ENCODE measurements around the gene TRMT5. TPM values are rescaled to one million over a fixed set of nuclear protein-coding genes. Genes with fewer than 3 reads are reported as not detected.
A peak's percentile ranks its signal among the peaks of the same experiment; 100 is the strongest.

TRMT5 gene
- total and polyA plus RNA-seq, 10 of the 15 experiments (the other 5 are each of a cell fraction or from before 2014, with no cell fraction given): 6.6 to 13.1 (median 9.4) TPM

DNA sequence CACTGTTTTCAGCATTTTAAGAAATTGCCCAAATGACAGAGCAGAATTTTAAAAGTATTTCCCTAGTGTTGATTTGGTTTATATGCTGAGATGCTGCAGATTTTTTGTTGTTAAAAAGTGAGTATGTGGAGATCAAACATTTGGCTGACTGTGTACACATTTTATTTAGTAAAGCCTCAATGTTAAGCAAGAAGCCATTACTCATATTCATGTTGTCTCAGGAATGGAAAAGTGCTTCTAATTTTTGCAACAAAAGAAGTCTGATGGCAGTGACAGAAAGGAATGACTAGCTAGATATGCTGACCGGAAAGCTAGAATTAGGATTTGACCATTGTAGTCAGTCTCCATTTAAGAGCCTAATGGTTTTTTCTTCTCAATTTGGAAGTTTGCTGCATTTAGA, 22.7 kb upstream of the TRMT5 start:
- H3K4me2 ChIP-seq (ENCODE audit: control insufficient read depth, insufficient read depth): no peak overlapping the region
- DNase-seq (ENCODE audit: low read depth, low spot score): no peak
- no peak for TF ChIP-seq NRF1 (conservative IDR thresholded peaks at IDR 0.05; ENCODE audit: low read depth, low read length)
- no peak for TF ChIP-seq HDAC6 (IDR thresholded peaks at IDR 0.05; ENCODE audit: unreplicated experiment)
- no peak for TF ChIP-seq ZSCAN29 (IDR thresholded peaks at IDR 0.05)
- TF ChIP-seq, protein P1, sequence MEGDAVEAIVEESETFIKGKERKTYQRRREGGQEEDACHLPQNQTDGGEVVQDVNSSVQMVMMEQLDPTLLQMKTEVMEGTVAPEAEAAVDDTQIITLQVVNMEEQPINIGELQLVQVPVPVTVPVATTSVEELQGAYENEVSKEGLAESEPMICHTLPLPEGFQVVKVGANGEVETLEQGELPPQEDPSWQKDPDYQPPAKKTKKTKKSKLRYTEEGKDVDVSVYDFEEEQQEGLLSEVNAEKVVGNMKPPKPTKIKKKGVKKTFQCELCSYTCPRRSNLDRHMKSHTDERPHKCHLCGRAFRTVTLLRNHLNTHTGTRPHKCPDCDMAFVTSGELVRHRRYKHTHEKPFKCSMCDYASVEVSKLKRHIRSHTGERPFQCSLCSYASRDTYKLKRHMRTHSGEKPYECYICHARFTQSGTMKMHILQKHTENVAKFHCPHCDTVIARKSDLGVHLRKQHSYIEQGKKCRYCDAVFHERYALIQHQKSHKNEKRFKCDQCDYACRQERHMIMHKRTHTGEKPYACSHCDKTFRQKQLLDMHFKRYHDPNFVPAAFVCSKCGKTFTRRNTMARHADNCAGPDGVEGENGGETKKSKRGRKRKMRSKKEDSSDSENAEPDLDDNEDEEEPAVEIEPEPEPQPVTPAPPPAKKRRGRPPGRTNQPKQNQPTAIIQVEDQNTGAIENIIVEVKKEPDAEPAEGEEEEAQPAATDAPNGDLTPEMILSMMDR (IDR thresholded peaks at IDR 0.05 in 2 of 3, conservative IDR thresholded peaks at IDR 0.05 in 1 of 3; ENCODE audit: control insufficient read depth in 2 of 3, extremely low read depth in 1 of 3, insufficient read depth in 1 of 3, low read depth in 3 of 3, low read length in 3 of 3): no peak
- no peak for TF ChIP-seq KLF5 (IDR thresholded peaks at IDR 0.05; ENCODE audit: partially characterized antibody)
- TF ChIP-seq ZNF622 (IDR thresholded peaks at IDR 0.05): no peak
- TF ChIP-seq ZBTB4 (CRISPR knock-in tag; IDR thresholded peaks at IDR 0.05): no peak
- no peak for TF ChIP-seq TARDBP (IDR thresholded peaks at IDR 0.05; ENCODE audit: borderline replicate concordance)
- TF ChIP-seq FOXM1 (IDR thresholded peaks at IDR 0.05; ENCODE audit: low read depth, low read length): no peak
- no peak for TF ChIP-seq HCFC1 (IDR thresholded peaks at IDR 0.05; ENCODE audit: low read length)
- no peak for TF ChIP-seq DPF2 (IDR thresholded peaks at IDR 0.05)
- TF ChIP-seq ZNF274 (IDR thresholded peaks at IDR 0.05; ENCODE audit: insufficient read depth, insufficient read length): no peak
- H4K20me1 ChIP-seq (ENCODE audit: control insufficient read depth, insufficient read depth): no peaks in the 10 kb centered on the region
- H2AFZ ChIP-seq (ENCODE audit: control insufficient read depth, low read depth, low read length): no peak overlapping the region
- H3K9me3 ChIP-seq (replicated peaks; ENCODE audit: control insufficient read depth, insufficient read depth, low read length): no peaks in the 10 kb centered on the region
- WGBS (ENCODE audit: insufficient coverage, insufficient replicate concordance, low lambda C conversion rate, missing lambda C conversion rate): 100% methylated on average over 1 of the region's 1 CpG
- no peaks in the 10 kb centered on the region for H3K79me2 ChIP-seq (ENCODE audit: control insufficient read depth, insufficient read depth, low read length)
- no peak overlapping the region for H3K4me3 ChIP-seq
- ChIA-PET RAD21 (ENCODE audit: unreplicated experiment) (no interaction called here), CTCF (interaction anchor here (0.6 kb wide), 1 partner anchor 1162 kb away, joined by 3 read pairs; no protein-coding TSS in a partner anchor), SMC1A (ENCODE audit: uncharacterized antibody, unreplicated experiment) (interaction anchor here (1.0 kb wide), 1 partner anchor 71 kb away, joined by 3 read pairs; no protein-coding TSS in a partner anchor), POLR2A (no interaction called here)
- in situ Hi-C loops (cut with MboI): no loop called here
- no peak for ATAC-seq
- H3K36me3 ChIP-seq (ENCODE audit: control insufficient read depth in 2 of 2, insufficient read depth in 2 of 2, low read length in 1 of 2): no peaks in the 10 kb centered on the region
- no TSS peak for BruUV-seq (replicated peaks)
- peak; percentile 41 for FAIRE-seq
- H3K9ac ChIP-seq (ENCODE audit: control insufficient read depth, insufficient read depth, low read length): no peak overlapping the region
- no peak overlapping the region for H3K27ac ChIP-seq (ENCODE audit: control insufficient read depth, insufficient read depth)
- no peaks in the 10 kb centered on the region for H3K4me1 ChIP-seq (ENCODE audit: control insufficient read depth, insufficient read depth, low read length)
- H3K27me3 ChIP-seq (replicated peaks in 1 of 2; ENCODE audit: control insufficient read depth in 2 of 2, insufficient read depth in 2 of 2, low read length in 1 of 2): no peaks in the 10 kb centered on the region
- intact Hi-C loops (cut with micrococcal nuclease; ENCODE audit: unreplicated experiment): no loop called here

Data from GM12878 (cell line).